ENCODE results near the gene MAGI2. TPM values are rescaled to one million over a fixed set of nuclear protein-coding genes. Genes with fewer than 3 reads are reported as not detected.

The MAGI2 gene
- total and polyA plus RNA-seq, 2 of the 13 experiments (the other 11 are each of a cell fraction or from before 2014, with no cell fraction given), result 1.5 to 3.8 TPM

DNA sequence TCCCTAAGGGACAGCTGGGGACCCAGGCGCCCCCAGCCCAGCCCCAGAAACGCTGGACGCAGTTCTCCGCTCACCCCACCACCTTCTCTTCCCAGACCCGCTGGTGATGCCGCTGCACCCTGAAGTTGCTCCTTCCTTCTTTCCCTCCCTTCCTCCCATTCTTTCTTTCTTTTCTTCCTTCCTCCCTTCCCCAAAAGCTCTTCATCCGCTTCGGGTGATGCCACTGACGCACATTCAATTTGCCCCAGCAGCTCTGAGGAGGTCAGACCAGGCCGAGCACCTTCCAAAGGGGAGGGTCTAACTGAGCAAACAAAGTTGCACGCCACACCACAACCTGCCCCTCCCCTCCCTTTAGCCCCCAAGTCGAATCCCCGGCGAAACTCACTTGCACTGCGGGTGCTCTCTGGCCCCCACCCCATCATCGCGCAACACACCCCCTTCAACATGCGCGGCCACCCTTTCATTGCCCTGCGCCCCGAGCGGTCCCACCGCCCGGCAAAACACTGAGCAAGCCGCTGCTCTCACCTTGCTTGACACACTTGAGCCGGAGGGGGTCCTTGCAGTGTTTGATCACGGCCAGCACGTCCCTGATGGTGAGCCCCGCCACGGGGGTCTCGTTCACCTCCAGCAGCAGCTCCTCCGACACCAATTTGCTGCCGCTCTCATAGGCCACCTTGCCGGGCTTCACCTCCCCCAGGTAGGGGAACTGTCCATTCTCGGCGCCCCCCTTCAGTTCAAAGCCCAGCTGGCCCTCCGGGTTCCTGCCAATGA lies 787 bp downstream of the MAGI2 start (continued):
- TF ChIP-seq NAIF1 (CRISPR knock-in tag; IDR thresholded peaks at IDR 0.05; ENCODE audit: borderline replicate concordance) (no peak; the same call in 1 of the 2 replicates), RXRA (CRISPR knock-in tag; IDR thresholded peaks at IDR 0.05) (peak; percentile 9), CCDC6 (CRISPR knock-in tag; IDR thresholded peaks at IDR 0.05) (0 out of 2 replicates have a peak, but pooled peaks have one; percentile 4), MAZ (IDR thresholded peaks at IDR 0.05; ENCODE audit: borderline replicate concordance, low read depth, low read length) (peak; percentile 57; the same call in 1 of the 2 replicates), MAZ (CRISPR knock-in tag; IDR thresholded peaks at IDR 0.05; ENCODE audit: low read depth) (0 out of 2 replicates have a peak, but pooled peaks have one; percentile 15), YEATS4 (CRISPR knock-in tag; IDR thresholded peaks at IDR 0.05; ENCODE audit: borderline replicate concordance) (0 out of 2 replicates have a peak, but pooled peaks have one; percentile 32), DMAP1 (CRISPR knock-in tag; IDR thresholded peaks at IDR 0.05) (peak; percentile 41; the same call in 1 of the 2 replicates), JUND (CRISPR knock-in tag; IDR thresholded peaks at IDR 0.05) (0 out of 2 replicates have a peak, but pooled peaks have one; percentile 0), ZNF510 (CRISPR knock-in tag; IDR thresholded peaks at IDR 0.05; ENCODE audit: low read depth) (0 out of 2 replicates have a peak, but pooled peaks have one; percentile 17), ATF2 (CRISPR knock-in tag; IDR thresholded peaks at IDR 0.05) (0 out of 2 replicates have a peak, but pooled peaks have one; percentile 1), IRF9 (CRISPR knock-in tag; IDR thresholded peaks at IDR 0.05; ENCODE audit: borderline replicate concordance) (0 out of 2 replicates have a peak, but pooled peaks have one; percentile 60), POLR2G (IDR thresholded peaks at IDR 0.05; ENCODE audit: low read depth, low read length) (peak; percentile 34; the same call in 1 of the 2 replicates), ZNF572 (CRISPR knock-in tag; IDR thresholded peaks at IDR 0.05) (peak; percentile 56; the same call in 1 of the 2 replicates), SSRP1 (CRISPR knock-in tag; IDR thresholded peaks at IDR 0.05) (no peak), NFE2L2 (IDR thresholded peaks at IDR 0.05; ENCODE audit: low read length) (no peak), NR2F2 (IDR thresholded peaks at IDR 0.05; ENCODE audit: borderline replicate concordance, low read depth) (0 out of 2 replicates have a peak, but pooled peaks have one; percentile 8), PATZ1 (CRISPR knock-in tag; IDR thresholded peaks at IDR 0.05) (peak; percentile 83), FOXJ3 (CRISPR knock-in tag; IDR thresholded peaks at IDR 0.05; ENCODE audit: borderline replicate concordance) (no peak), ZNF160 (CRISPR knock-in tag; IDR thresholded peaks at IDR 0.05) (no peak)
- TF ChIP-seq, protein P1, sequence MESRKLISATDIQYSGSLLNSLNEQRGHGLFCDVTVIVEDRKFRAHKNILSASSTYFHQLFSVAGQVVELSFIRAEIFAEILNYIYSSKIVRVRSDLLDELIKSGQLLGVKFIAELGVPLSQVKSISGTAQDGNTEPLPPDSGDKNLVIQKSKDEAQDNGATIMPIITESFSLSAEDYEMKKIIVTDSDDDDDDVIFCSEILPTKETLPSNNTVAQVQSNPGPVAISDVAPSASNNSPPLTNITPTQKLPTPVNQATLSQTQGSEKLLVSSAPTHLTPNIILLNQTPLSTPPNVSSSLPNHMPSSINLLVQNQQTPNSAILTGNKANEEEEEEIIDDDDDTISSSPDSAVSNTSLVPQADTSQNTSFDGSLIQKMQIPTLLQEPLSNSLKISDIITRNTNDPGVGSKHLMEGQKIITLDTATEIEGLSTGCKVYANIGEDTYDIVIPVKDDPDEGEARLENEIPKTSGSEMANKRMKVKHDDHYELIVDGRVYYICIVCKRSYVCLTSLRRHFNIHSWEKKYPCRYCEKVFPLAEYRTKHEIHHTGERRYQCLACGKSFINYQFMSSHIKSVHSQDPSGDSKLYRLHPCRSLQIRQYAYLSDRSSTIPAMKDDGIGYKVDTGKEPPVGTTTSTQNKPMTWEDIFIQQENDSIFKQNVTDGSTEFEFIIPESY (CRISPR knock-in tag; IDR thresholded peaks at IDR 0.05), result 0 out of 2 replicates have a peak, but pooled peaks have one; percentile 1
- TF ChIP-seq, protein P2, sequence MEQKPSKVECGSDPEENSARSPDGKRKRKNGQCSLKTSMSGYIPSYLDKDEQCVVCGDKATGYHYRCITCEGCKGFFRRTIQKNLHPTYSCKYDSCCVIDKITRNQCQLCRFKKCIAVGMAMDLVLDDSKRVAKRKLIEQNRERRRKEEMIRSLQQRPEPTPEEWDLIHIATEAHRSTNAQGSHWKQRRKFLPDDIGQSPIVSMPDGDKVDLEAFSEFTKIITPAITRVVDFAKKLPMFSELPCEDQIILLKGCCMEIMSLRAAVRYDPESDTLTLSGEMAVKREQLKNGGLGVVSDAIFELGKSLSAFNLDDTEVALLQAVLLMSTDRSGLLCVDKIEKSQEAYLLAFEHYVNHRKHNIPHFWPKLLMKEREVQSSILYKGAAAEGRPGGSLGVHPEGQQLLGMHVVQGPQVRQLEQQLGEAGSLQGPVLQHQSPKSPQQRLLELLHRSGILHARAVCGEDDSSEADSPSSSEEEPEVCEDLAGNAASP (CRISPR knock-in tag; IDR thresholded peaks at IDR 0.05; ENCODE audit: borderline replicate concordance), result peak; percentile 70; the same call in 1 of the 2 replicates
